Caco-2 (cell line): ENCODE measurements around the gene CD1E. TPM values are rescaled to one million over a fixed set of nuclear protein-coding genes. Genes with fewer than 3 reads are reported as not detected.

Experiments used
- BruUV-seq: library from RNA; stranded (reverse); fragments of 400-500 nt; replicated peaks from 2 replicates; lab custom pipeline; 2021; lab: Mats Ljungman, UMichigan
- CTCF ChIA-PET: fragments of 300-600 bp; sonication (Branson Sonifier 250); formaldehyde crosslinking; loops from one replicate; lab custom pipeline; 2022; ENCODE audit warnings: antibody characterized with exemption; lab: Charles Lee
- POLR2A ChIA-PET: fragments of 300-600 bp; sonication (Branson Sonifier 250); formaldehyde crosslinking; loops from one replicate; lab custom pipeline; 2022; ENCODE audit warnings: antibody characterized with exemption; lab: Charles Lee
- DNase-seq, 2 experiments: peaks; one replicate each; pipeline versions ENCODE4 v3.0.0 to v3.0.0-alpha.2; 2020 to 2022
- H3K27me3 ChIP-seq: replicated peaks from 2 replicates; pipeline ENCODE4 v1.6.0; 2011; ENCODE audit warnings: low read length; ENCODE audit not compliant: control insufficient read depth, insufficient read depth
- H3K36me3 ChIP-seq: 2 replicates; pipeline ENCODE4 v1.5.1; 2011; ENCODE audit warnings: low read length; ENCODE audit not compliant: control insufficient read depth, insufficient read depth
- H3K4me1 ChIP-seq: fragments of 250-450 bp; sonication (Bioruptor Pico); 2 replicates; pipeline ENCODE4 v1.5.1; 2020; ENCODE audit warnings: mild to moderate bottlenecking
- H3K4me3 ChIP-seq: 2 replicates; pipeline ENCODE4 v1.5.1; 2011; ENCODE audit warnings: low read depth, mild to moderate bottlenecking, control low read depth, low read length
- H3K9me3 ChIP-seq: fragments of 250-450 bp; sonication (Bioruptor Pico); 2 replicates; pipeline ENCODE4 v1.5.1; 2020; ENCODE audit warnings: mild to moderate bottlenecking, moderate library complexity
- H3K27ac Mint-ChIP-seq: one replicate; pipeline ENCODE4 v1.8.0; 2022; ENCODE audit warnings: mixed read lengths; ENCODE audit not compliant: unreplicated experiment
- H3K27me3 Mint-ChIP-seq: one replicate; pipeline ENCODE4 v1.8.0; 2022; ENCODE audit warnings: mixed read lengths; ENCODE audit not compliant: insufficient read depth, unreplicated experiment
- H3K36me3 Mint-ChIP-seq: one replicate; pipeline ENCODE4 v1.8.0; 2022; ENCODE audit warnings: mild to moderate bottlenecking, mixed read lengths; ENCODE audit not compliant: insufficient read depth, unreplicated experiment
- H3K4me1 Mint-ChIP-seq: one replicate; pipeline ENCODE4 v1.8.0; 2022; ENCODE audit warnings: low read depth, mixed read lengths; ENCODE audit not compliant: unreplicated experiment
- H3K4me3 Mint-ChIP-seq: one replicate; pipeline ENCODE4 v1.8.0; 2022; ENCODE audit warnings: mild to moderate bottlenecking, moderate library complexity, mixed read lengths; ENCODE audit not compliant: unreplicated experiment
- H3K9me3 Mint-ChIP-seq: one replicate; pipeline ENCODE4 v1.8.0; 2022; ENCODE audit warnings: mixed read lengths; ENCODE audit not compliant: unreplicated experiment
- intact Hi-C: fragments of 100-400 bp; cut with micrococcal nuclease; formaldehyde crosslinking; loops from one replicate; pipeline ENCODE4 v1.10.0; 2022; ENCODE audit not compliant: unreplicated experiment
- total RNA-seq: library from RNA; stranded (reverse); gene quantifications from 2 replicates; pipeline ENCODE4 v1.2.3, GENCODE V29; 2022
- TF ChIP-seq, protein P1 (sequence below), 2 experiments: fragments of 200-600 bp in 1 of 2; IDR thresholded peaks; 1 replicate in 1 of 2; 2 replicates in 1 of 2; pipeline versions ENCODE4 v1.5.1 to v1.8.0; 2011 to 2022; ENCODE audit warnings: antibody characterized with exemption in 1 of 2, control low read depth in 1 of 2, inconsistent platforms in 1 of 2, low read depth in 1 of 2, low read length in 1 of 2, mild to moderate bottlenecking in 1 of 2, moderate library complexity in 1 of 2; ENCODE audit not compliant: insufficient read depth in 1 of 2, severe bottlenecking in 1 of 2, unreplicated experiment in 1 of 2

Gene CD1E
- total RNA-seq, 1 experiment from 2014 or later: not detected

- Mint-ChIP-seq H3K4me3 (no peak overlapping the region), H3K27me3 (peaks cover 10% of the 10 kb centered on the region), H3K36me3 (no peaks in the 10 kb centered on the region), H3K27ac (no peak overlapping the region), H3K4me1 (no peaks in the 10 kb centered on the region), H3K9me3 (no peaks in the 10 kb centered on the region)
- no TSS peak for BruUV-seq
- intact Hi-C loops: loop anchor here (10.0 kb wide), 1 partner anchor 119 kb away; no protein-coding TSS in a partner anchor
- Histone ChIP-seq H3K27me3 (no peaks in the 10 kb centered on the region), H3K4me1 (no peaks in the 10 kb centered on the region), H3K9me3 (no peaks in the 10 kb centered on the region), H3K4me3 (no peak overlapping the region), H3K36me3 (no peaks in the 10 kb centered on the region)
- TF ChIP-seq, protein P1, sequence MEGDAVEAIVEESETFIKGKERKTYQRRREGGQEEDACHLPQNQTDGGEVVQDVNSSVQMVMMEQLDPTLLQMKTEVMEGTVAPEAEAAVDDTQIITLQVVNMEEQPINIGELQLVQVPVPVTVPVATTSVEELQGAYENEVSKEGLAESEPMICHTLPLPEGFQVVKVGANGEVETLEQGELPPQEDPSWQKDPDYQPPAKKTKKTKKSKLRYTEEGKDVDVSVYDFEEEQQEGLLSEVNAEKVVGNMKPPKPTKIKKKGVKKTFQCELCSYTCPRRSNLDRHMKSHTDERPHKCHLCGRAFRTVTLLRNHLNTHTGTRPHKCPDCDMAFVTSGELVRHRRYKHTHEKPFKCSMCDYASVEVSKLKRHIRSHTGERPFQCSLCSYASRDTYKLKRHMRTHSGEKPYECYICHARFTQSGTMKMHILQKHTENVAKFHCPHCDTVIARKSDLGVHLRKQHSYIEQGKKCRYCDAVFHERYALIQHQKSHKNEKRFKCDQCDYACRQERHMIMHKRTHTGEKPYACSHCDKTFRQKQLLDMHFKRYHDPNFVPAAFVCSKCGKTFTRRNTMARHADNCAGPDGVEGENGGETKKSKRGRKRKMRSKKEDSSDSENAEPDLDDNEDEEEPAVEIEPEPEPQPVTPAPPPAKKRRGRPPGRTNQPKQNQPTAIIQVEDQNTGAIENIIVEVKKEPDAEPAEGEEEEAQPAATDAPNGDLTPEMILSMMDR (IDR thresholded peaks at IDR 0.05; ENCODE audit: insufficient read depth in 1 of 2, low read depth in 1 of 2, low read length in 1 of 2, severe bottlenecking in 1 of 2, unreplicated experiment in 1 of 2): no peak
- ChIA-PET POLR2A (no interaction called here), CTCF (no interaction called here)
- DNase-seq: no peak
Observed at GRCh38 chr1:158323866-158324265, 29.8 kb upstream of the CD1E start.

DNA sequence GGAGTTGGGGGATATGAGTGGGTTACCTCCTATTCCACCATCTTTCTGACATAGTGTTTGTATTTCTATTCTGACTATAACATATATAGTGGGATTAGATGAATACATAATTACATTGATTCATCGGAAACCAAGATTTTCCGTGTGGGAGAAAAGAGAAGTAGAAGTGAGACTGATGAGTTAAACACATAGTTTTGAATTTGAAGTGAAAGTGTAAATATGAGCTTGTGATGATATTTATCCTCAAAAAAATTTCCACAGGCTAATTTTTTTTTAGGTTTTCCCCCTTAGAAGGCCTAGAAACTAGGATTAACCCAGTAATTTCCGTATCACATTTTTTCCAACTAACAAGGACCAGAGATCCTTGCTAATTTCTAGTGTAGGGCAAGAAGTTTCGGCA, 29.3 kb upstream of the CD1E start:
- no peak overlapping the region for H3K4me3 ChIP-seq
- H3K27me3 ChIP-seq: no peaks in the 10 kb centered on the region
- Mint-ChIP-seq H3K9me3 (no peaks in the 10 kb centered on the region), H3K36me3 (no peaks in the 10 kb centered on the region), H3K4me1 (no peaks in the 10 kb centered on the region), H3K27me3 (peaks cover 10% of the 10 kb centered on the region), H3K27ac (no peak overlapping the region), H3K4me3 (no peak overlapping the region)
- H3K4me1 ChIP-seq: no peaks in the 10 kb centered on the region
- ChIA-PET CTCF (no interaction called here), POLR2A (no interaction called here)
- TF ChIP-seq, protein P1 (IDR thresholded peaks at IDR 0.05; ENCODE audit: insufficient read depth in 1 of 2, low read depth in 1 of 2, low read length in 1 of 2, severe bottlenecking in 1 of 2, unreplicated experiment in 1 of 2): no peak
- no peak for DNase-seq
- intact Hi-C loops: loop anchor here (10.0 kb wide), 1 partner anchor 120 kb away; no protein-coding TSS in a partner anchor
- no peaks in the 10 kb centered on the region for H3K36me3 ChIP-seq
- no TSS peak for BruUV-seq
- no peaks in the 10 kb centered on the region for H3K9me3 ChIP-seq

DNA sequence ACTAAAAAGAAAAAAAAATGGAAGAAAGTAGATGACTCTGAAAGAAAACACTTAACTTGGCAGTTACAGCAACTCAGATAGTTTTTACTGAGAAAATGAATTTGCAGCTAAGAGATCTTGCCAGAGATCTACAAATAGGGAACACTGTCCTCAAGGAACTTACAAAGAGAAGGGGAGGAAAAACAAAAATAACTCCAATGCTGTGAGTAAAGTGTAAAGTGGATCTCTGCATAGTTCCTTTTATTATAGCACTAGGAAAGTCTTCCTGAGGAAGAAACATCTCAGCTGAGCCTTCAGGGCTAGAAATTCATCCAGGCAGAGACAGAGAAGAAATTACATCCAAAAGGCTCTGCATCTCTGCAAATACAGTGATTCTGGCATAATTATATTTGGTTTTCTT, 26.2 kb upstream of the CD1E start:
- CTCF ChIA-PET: no interaction called here
- intact Hi-C loops: loop anchor here (10.0 kb wide), 1 partner anchor 123 kb away; no protein-coding TSS in a partner anchor
- H3K27ac Mint-ChIP-seq: no peak overlapping the region

More for the DNA sequence above, 26.2 kb upstream of the CD1E start:
- no peaks in the 10 kb centered on the region for H3K36me3 ChIP-seq
- POLR2A ChIA-PET: no interaction called here
- no peak overlapping the region for H3K4me3 Mint-ChIP-seq
- H3K27me3 ChIP-seq: no peaks in the 10 kb centered on the region
- no peaks in the 10 kb centered on the region for H3K9me3 ChIP-seq
- DNase-seq: no peak
- H3K9me3 Mint-ChIP-seq: no peaks in the 10 kb centered on the region
- no peaks in the 10 kb centered on the region for H3K36me3 Mint-ChIP-seq
- peaks cover 6% of the 10 kb centered on the region for H3K27me3 Mint-ChIP-seq
- TF ChIP-seq, protein P1 (IDR thresholded peaks at IDR 0.05; ENCODE audit: insufficient read depth in 1 of 2, low read depth in 1 of 2, low read length in 1 of 2, severe bottlenecking in 1 of 2, unreplicated experiment in 1 of 2): no peak
- no TSS peak for BruUV-seq
- H3K4me1 ChIP-seq: no peaks in the 10 kb centered on the region
- H3K4me3 ChIP-seq: no peak overlapping the region
- H3K4me1 Mint-ChIP-seq: no peaks in the 10 kb centered on the region
